ENCODE data around the gene CREM. TPM values are rescaled to one million over a fixed set of nuclear protein-coding genes. Genes with fewer than 3 reads are reported as not detected.

Gene CREM
- total RNA-seq, 1 donor: 16.6 TPM

GRCh38 chr10:35237766-35238512 lies 111.3 kb downstream of the CREM start:
- Histone ChIP-seq H3K4me3 (ENCODE audit: insufficient read depth, low read length) (no peak overlapping the region), H2AFZ (ENCODE audit: low read length) (no peak overlapping the region), H3K79me2 (ENCODE audit: insufficient read depth, low read length) (no peaks in the 10 kb centered on the region), H3K27me3 (ENCODE audit: insufficient read depth, low read length) (no peaks in the 10 kb centered on the region), H4K20me1 (ENCODE audit: insufficient read depth, low read length) (no peaks in the 10 kb centered on the region), H3K36me3 (ENCODE audit: insufficient read depth, low read length) (no peaks in the 10 kb centered on the region), H3K4me2 (ENCODE audit: insufficient read depth, low read length) (no peak overlapping the region), H3K4me1 (ENCODE audit: insufficient read depth, low read length) (no peaks in the 10 kb centered on the region), H3K27ac (ENCODE audit: low read depth, low read length) (no peak overlapping the region), H3K9me3 (ENCODE audit: low read depth, low read length) (no peaks in the 10 kb centered on the region)
- DNase-seq (ENCODE audit: insufficient read length, low spot score, missing footprints): no peak
- no peak for TF ChIP-seq CTCF (IDR thresholded peaks at IDR 0.05; ENCODE audit: extremely low read depth, low read depth, low read length)

DNA sequence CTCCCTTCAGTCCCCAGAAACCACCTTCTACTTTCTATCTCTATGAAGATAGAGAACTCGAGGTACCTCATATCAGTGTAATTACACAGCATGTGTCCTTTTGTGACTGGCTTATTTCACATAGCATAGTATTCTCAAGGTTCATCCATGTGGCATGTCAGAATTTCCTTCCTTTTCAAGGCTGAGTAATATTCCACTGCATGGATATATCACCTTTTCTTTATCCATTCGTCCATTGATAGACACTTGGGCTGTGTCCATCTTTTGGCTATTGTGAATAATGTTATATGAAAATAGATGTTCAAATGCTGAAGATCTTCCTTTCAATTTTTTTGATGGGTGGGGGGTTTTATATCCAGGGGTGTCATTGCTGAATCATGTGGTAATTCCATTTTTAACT lies 117.9 kb downstream of the CREM start:
- H3K27me3 ChIP-seq (ENCODE audit: insufficient read depth, low read length): no peaks in the 10 kb centered on the region
- no peaks in the 10 kb centered on the region for H3K4me1 ChIP-seq (ENCODE audit: insufficient read depth, low read length)
- H3K4me2 ChIP-seq (ENCODE audit: insufficient read depth, low read length): no peak overlapping the region
- H2AFZ ChIP-seq (ENCODE audit: low read length): no peak overlapping the region
- no peaks in the 10 kb centered on the region for H3K9me3 ChIP-seq (ENCODE audit: low read depth, low read length)
- no peak overlapping the region for H3K27ac ChIP-seq (ENCODE audit: low read depth, low read length)
- no peaks in the 10 kb centered on the region for H3K79me2 ChIP-seq (ENCODE audit: insufficient read depth, low read length)
- DNase-seq (ENCODE audit: insufficient read length, low spot score, missing footprints): no peak
- TF ChIP-seq CTCF (IDR thresholded peaks at IDR 0.05; ENCODE audit: extremely low read depth, low read depth, low read length): no peak
- H3K36me3 ChIP-seq (ENCODE audit: insufficient read depth, low read length): no peaks in the 10 kb centered on the region
- no peaks in the 10 kb centered on the region for H4K20me1 ChIP-seq (ENCODE audit: insufficient read depth, low read length)
- no peak overlapping the region for H3K4me3 ChIP-seq (ENCODE audit: insufficient read depth, low read length)

DNA sequence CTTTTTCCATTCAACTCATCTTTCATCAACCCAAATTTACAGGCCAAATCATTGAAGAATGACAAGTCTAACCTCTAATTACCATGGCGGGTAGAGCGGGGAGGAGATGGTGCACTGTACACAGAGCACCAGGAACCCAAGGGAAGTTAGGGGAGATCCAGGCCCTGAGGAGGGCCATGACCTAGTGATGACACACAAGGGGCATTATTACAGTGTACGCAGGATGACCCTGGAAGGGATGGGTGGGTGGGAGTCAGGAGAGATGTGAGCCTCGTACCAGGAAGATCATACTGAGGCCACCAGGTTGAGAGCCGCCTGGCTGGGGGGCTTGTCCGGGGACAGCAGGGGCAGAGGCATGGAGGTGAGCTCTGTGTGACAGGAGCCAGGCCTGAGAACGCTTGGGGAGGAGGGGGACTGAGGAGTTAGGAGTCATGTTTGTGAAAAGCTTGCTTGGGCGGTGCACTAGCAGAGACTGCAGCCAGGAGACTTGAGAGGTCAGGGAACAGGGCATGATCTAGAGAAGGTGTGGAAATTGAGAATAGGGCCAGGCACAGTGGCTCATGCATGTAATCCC lies 120.2 kb downstream of the CREM start:
- Histone ChIP-seq H3K27me3 (ENCODE audit: insufficient read depth, low read length) (no peaks in the 10 kb centered on the region), H3K36me3 (ENCODE audit: insufficient read depth, low read length) (no peaks in the 10 kb centered on the region), H4K20me1 (ENCODE audit: insufficient read depth, low read length) (no peaks in the 10 kb centered on the region), H3K4me3 (ENCODE audit: insufficient read depth, low read length) (no peak overlapping the region), H3K9me3 (ENCODE audit: low read depth, low read length) (no peaks in the 10 kb centered on the region), H2AFZ (ENCODE audit: low read length) (no peak overlapping the region), H3K79me2 (ENCODE audit: insufficient read depth, low read length) (no peaks in the 10 kb centered on the region), H3K27ac (ENCODE audit: low read depth, low read length) (no peak overlapping the region), H3K4me2 (ENCODE audit: insufficient read depth, low read length) (no peak overlapping the region), H3K4me1 (ENCODE audit: insufficient read depth, low read length) (no peaks in the 10 kb centered on the region)
- DNase-seq (ENCODE audit: insufficient read length, low spot score, missing footprints): no peak
- no peak for TF ChIP-seq CTCF (IDR thresholded peaks at IDR 0.05; ENCODE audit: extremely low read depth, low read depth, low read length)

DNA sequence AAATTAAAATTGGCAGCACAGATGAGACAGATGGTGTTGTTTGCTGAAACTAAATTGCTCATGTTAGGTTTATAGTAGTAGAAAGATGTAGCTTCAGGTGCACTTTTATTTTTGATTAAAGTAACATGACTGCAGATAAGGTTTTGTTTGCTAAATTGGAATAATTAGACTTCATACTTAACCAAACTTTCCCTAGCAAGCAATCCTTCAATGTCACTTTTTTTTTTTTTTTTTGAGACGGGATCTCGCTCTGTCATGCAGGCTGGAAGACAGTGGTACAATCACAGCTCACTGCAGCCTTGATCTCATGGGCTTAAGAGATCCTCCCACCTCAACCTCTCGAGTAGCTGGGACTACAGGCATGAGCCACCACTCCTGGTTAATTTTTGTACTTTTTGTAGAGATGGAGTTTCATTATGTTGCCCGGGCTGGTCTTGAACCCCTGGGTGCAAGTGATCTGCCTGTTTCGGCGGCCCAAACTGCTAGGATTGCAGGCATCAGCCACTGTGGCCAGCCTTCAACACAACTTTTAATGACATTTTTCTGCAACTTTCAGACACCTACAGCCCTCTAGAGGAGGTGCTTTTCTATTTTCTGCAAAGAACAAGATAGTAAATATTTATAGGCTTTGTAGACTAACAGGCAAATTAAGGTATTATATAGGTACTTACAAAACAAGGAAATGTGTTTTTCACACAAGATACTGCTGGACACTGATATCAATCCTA lies 124.9 kb downstream of the CREM start:
- no peak overlapping the region for H2AFZ ChIP-seq (ENCODE audit: low read length)
- no peaks in the 10 kb centered on the region for H4K20me1 ChIP-seq (ENCODE audit: insufficient read depth, low read length)
- no peak overlapping the region for H3K27ac ChIP-seq (ENCODE audit: low read depth, low read length)
- DNase-seq (ENCODE audit: insufficient read length, low spot score, missing footprints): no peak
- no peaks in the 10 kb centered on the region for H3K9me3 ChIP-seq (ENCODE audit: low read depth, low read length)
- no peak overlapping the region for H3K4me2 ChIP-seq (ENCODE audit: insufficient read depth, low read length)
- no peaks in the 10 kb centered on the region for H3K36me3 ChIP-seq (ENCODE audit: insufficient read depth, low read length)
- H3K4me3 ChIP-seq (ENCODE audit: insufficient read depth, low read length): no peak overlapping the region
- H3K27me3 ChIP-seq (ENCODE audit: insufficient read depth, low read length): no peaks in the 10 kb centered on the region
- TF ChIP-seq CTCF (IDR thresholded peaks at IDR 0.05; ENCODE audit: extremely low read depth, low read depth, low read length): no peak
- H3K79me2 ChIP-seq (ENCODE audit: insufficient read depth, low read length): no peaks in the 10 kb centered on the region
- H3K4me1 ChIP-seq (ENCODE audit: insufficient read depth, low read length): no peaks in the 10 kb centered on the region
